Thyroid gland (tissue), 4 donors: ENCODE data around the gene SPOCK1. TPM values are rescaled to one million over a fixed set of nuclear protein-coding genes. Genes with fewer than 3 reads are reported as not detected.

Experiments used
- DNase-seq, 2 donors: peaks; one replicate each; pipeline ENCODE4 v3.0.0-alpha.2; 2019
- H3K27ac ChIP-seq, 3 donors: fragments of 200-600 bp; sonication (generic); 1 replicate in 2 of 3; 2 replicates in 1 of 3; pipeline ENCODE4 v1.5.1; 2016 to 2019; ENCODE audit warnings: mild to moderate bottlenecking in 1 of 3, moderate library complexity in 1 of 3
- H3K27me3 ChIP-seq: fragments of 200-600 bp; sonication (generic); one replicate; pipeline ENCODE4 v1.5.1; 2019
- H3K36me3 ChIP-seq, 2 donors: fragments of 200-600 bp; sonication (generic); one replicate each; pipeline ENCODE4 v1.5.1; 2016 to 2019
- H3K4me1 ChIP-seq, 2 donors: fragments of 200-600 bp; sonication (generic); one replicate each; pipeline ENCODE4 v1.5.1; 2017 to 2019
- H3K4me3 ChIP-seq, 3 donors: fragments of 200-600 bp; sonication (generic); replicated peaks in 1 of 3; 1 replicate in 2 of 3; 2 replicates in 1 of 3; pipeline ENCODE4 v1.5.1; 2016; ENCODE audit warnings: mild to moderate bottlenecking in 1 of 3
- H3K9me3 ChIP-seq: fragments of 200-600 bp; sonication (generic); one replicate; pipeline ENCODE4 v1.5.1; 2017
- CTCF ChIP-seq, 6 experiments: fragments of 200-600 bp in 3 of 6; fragments of 450-650 bp in 3 of 6; sonication (generic) in 3 of 6; IDR thresholded peaks; one replicate each; pipeline ENCODE4 v1.5.1; 2016 to 2019; ENCODE audit warnings: antibody characterized with exemption in 6 of 6, mild to moderate bottlenecking in 2 of 6, inconsistent platforms in 1 of 6, moderate library complexity in 1 of 6
- POLR2A ChIP-seq, 2 donors: fragments of 450-650 bp; IDR thresholded peaks; one replicate each; pipeline ENCODE4 v1.6.1; 2017; ENCODE audit warnings: antibody characterized with exemption in 2 of 2, mild to moderate bottlenecking in 2 of 2, moderate library complexity in 1 of 2
- WGBS, 2 donors: methylation state at CpG; one replicate each; pipeline ENCODE4 v1.1.5; 2017; 5-methylcytosine and 5-hydroxymethylcytosine counted together
- intact Hi-C: fragments of 100-400 bp; cut with DNase I; formaldehyde crosslinking; loops from one replicate; pipeline ENCODE4 v1.15.1; 2023
- total RNA-seq, 4 donors: library from RNA; depleted of rRNA; stranded (reverse); fragments of >200 nt; gene quantifications; one replicate each; pipeline ENCODE4 v1.2.3, GENCODE V29; 2016

The SPOCK1 gene
- total RNA-seq, 4 donors from 2014 or later: 15.8 to 34.1 (median 27.5) TPM

- TF ChIP-seq POLR2A (IDR thresholded peaks at IDR 0.05) (no peak), CTCF (IDR thresholded peaks at IDR 0.05) (no peak)
- WGBS, 2 donors: 19 to 29% methylated on average over 2 of the region's 2 CpGs
- intact Hi-C loops: no loop called here
- H3K27me3 ChIP-seq: no peaks in the 10 kb centered on the region
- H3K4me3 ChIP-seq: no peak overlapping the region
- H3K9me3 ChIP-seq: no peaks in the 10 kb centered on the region
- no peak for DNase-seq
- H3K36me3 ChIP-seq: no peaks in the 10 kb centered on the region
- peaks cover 0 to 3% of the 10 kb centered on the region in 2 donors for H3K4me1 ChIP-seq
- H3K27ac ChIP-seq: no peak overlapping the region
Measured at GRCh38 chr5:137269274-137269673, 229.9 kb downstream of the SPOCK1 start.

GRCh38 chr5:137268646-137269045 is 230.5 kb downstream of the SPOCK1 start:
- no peaks in the 10 kb centered on the region for H3K36me3 ChIP-seq
- TF ChIP-seq CTCF (IDR thresholded peaks at IDR 0.05) (no peak), POLR2A (IDR thresholded peaks at IDR 0.05) (no peak)
- peaks cover 0 to 3% of the 10 kb centered on the region in 2 donors for H3K4me1 ChIP-seq
- H3K4me3 ChIP-seq: no peak overlapping the region
- no peaks in the 10 kb centered on the region for H3K27me3 ChIP-seq
- no peak for DNase-seq
- H3K9me3 ChIP-seq: no peaks in the 10 kb centered on the region
- 65 to 88% methylated on average over 1 of the region's 1 CpG for WGBS, 2 donors
- H3K27ac ChIP-seq: no peak overlapping the region
- intact Hi-C loops: no loop called here

GRCh38 chr5:137266186-137266585 is 232.9 kb downstream of the SPOCK1 start:
- Histone ChIP-seq H3K36me3 (no peaks in the 10 kb centered on the region), H3K27ac (no peak overlapping the region), H3K4me3 (no peak overlapping the region), H3K27me3 (no peaks in the 10 kb centered on the region), H3K4me1 (peaks cover 0 to 3% of the 10 kb centered on the region in 2 donors), H3K9me3 (no peaks in the 10 kb centered on the region)
- 84 to 89% methylated on average over 4 of the region's 4 CpGs for WGBS, 2 donors
- DNase-seq: no peak
- intact Hi-C loops: no loop called here
- no peak for TF ChIP-seq CTCF (IDR thresholded peaks at IDR 0.05)
- no peak for TF ChIP-seq POLR2A (IDR thresholded peaks at IDR 0.05)

GRCh38 chr5:137265457-137265856 is 233.7 kb downstream of the SPOCK1 start:
- intact Hi-C loops: no loop called here
- H3K4me3 ChIP-seq: no peak overlapping the region
- H3K27me3 ChIP-seq: no peaks in the 10 kb centered on the region
- peaks cover 0 to 3% of the 10 kb centered on the region in 2 donors for H3K4me1 ChIP-seq
- no peak overlapping the region for H3K27ac ChIP-seq
- H3K36me3 ChIP-seq: no peaks in the 10 kb centered on the region
- 89 to 95% methylated on average over 1 of the region's 1 CpG for WGBS, 2 donors
- TF ChIP-seq CTCF (IDR thresholded peaks at IDR 0.05): no peak
- TF ChIP-seq POLR2A (IDR thresholded peaks at IDR 0.05): no peak
- H3K9me3 ChIP-seq: no peaks in the 10 kb centered on the region
- DNase-seq: no peak

GRCh38 chr5:137264573-137264972 is 234.6 kb downstream of the SPOCK1 start:
- peak overlapping the region in 1 of 3 donors; percentile 38 for H3K27ac ChIP-seq
- intact Hi-C loops: no loop called here
- no peaks in the 10 kb centered on the region for H3K9me3 ChIP-seq
- TF ChIP-seq POLR2A (IDR thresholded peaks at IDR 0.05) (no peak), CTCF (IDR thresholded peaks at IDR 0.05) (no peak)
- no peak overlapping the region for H3K4me3 ChIP-seq
- 85 to 88% methylated on average over 4 of the region's 4 CpGs for WGBS, 2 donors
- peaks cover 0 to 3% of the 10 kb centered on the region in 2 donors for H3K4me1 ChIP-seq
- H3K36me3 ChIP-seq: no peaks in the 10 kb centered on the region
- H3K27me3 ChIP-seq: no peaks in the 10 kb centered on the region
- no peak for DNase-seq
